ENCODE results near the gene CAPN10. TPM values are rescaled to one million over a fixed set of nuclear protein-coding genes. Genes with fewer than 3 reads are reported as not detected.
"Not testable (repeated sequence)": the region's sequence is repeated elsewhere in the genome, so short reads cannot be mapped to it uniquely, and the experiment has no call there.

CAPN10 gene, protein sequence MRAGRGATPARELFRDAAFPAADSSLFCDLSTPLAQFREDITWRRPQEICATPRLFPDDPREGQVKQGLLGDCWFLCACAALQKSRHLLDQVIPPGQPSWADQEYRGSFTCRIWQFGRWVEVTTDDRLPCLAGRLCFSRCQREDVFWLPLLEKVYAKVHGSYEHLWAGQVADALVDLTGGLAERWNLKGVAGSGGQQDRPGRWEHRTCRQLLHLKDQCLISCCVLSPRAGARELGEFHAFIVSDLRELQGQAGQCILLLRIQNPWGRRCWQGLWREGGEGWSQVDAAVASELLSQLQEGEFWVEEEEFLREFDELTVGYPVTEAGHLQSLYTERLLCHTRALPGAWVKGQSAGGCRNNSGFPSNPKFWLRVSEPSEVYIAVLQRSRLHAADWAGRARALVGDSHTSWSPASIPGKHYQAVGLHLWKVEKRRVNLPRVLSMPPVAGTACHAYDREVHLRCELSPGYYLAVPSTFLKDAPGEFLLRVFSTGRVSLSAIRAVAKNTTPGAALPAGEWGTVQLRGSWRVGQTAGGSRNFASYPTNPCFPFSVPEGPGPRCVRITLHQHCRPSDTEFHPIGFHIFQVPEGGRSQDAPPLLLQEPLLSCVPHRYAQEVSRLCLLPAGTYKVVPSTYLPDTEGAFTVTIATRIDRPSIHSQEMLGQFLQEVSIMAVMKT
- polyA plus RNA-seq (2013, experiment 1 of 2; ENCODE audit: insufficient read length) = 18.0 TPM
- polyA plus RNA-seq (2013, experiment 2 of 2; ENCODE audit: insufficient read length) = 15.7 TPM

DNA sequence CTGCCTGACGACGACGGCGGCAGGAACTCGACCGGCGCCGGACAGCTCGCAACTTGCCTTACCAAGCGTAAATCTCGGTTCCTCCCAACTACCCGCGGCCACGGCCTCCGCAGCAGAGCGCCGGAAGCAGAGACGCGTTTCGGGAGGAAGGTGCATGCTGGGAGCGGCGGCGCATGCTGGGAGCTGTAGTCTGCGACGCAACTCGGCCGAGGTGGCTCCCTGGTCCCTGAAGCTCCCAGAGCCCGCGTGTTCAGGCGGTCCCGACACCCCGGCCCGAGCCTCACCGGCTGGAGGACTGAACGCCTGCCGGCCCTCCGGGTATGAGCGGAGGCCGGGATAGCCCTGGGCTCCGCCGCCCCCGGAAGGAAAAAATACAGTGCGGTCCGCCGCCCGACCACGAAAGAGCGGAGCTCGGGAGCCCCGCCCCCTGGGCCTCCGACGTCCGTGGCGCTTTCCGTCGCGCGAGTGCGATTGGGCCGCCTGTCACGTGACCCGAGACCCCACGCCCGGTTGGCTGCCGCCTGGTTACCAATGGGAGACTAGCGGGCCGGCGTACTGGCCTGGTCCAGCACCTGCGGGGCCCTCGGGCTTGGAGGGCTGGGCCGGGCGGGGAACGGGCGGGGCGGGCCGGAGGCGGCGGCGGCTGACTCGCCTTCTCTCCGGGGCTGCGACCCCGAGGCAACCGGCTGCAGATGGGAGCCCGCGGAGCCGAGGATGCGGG lies at the start of gene CAPN10:
Gene CAPN10 (plus strand): TSS at position 537 of the 721 bp plus-strand sequence. CDS start 178 bp downstream, at position 715.
- DNase-seq = peak; percentile 93

DNA sequence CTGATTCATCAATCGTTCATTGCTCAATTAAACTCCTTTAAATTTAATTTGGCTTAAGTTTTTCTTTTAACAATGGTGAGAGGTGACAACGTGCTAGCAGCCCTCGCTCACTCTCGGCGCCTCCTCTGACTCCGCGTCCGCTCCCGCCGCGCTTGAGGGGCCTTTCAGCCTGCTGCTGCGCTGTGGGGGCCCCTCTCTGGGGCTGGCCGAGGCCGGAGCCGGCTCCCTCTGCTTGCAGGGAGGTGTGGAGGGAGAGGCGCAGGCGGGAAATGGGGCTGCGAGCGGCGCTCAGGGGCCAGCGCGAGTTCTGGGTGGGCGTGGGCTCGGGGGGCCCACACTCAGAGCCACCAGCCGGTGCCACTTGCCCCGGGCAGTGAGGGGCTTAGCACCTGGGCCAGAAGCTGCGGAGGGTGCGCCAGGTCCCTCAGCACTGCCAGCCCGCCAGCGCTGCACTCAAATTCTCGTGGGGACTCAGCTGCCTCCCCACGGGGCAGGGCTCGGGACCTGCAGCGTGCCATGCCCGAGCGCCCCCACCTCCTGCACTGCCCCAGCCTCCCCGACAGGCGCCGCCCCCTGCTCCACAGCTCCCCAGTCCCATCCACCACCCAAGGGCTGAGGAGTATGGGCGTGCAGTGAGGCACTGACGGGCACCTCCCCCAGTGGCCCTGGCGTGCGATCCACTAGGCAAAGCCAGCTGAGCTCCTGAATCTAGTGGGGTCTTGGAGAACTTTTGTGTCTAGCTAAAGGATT lies 48.3 kb upstream of the CAPN10 start:
- no peak for DNase-seq

GRCh38 chr2:240539101-240539500 lies 47.4 kb upstream of the CAPN10 start:
- not testable (repeated sequence) for DNase-seq

DNA sequence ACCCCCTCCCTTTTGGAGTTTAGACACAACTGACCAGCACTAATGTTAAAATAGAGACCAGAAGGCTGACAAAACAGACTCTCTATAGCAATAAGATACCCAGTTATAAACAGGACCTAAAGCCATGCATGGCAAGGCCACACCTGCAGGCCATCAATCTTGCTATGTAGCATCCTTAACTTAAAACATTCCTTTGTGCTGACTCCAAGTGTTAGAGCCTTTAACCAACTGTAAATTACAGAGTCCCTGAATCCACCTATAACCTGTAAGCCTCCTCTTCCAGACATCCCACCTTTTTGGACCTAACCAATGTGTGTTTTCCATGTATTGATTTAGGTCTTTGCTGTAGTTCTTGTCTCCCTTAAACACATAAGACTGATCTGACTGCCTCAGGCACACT lies 46.6 kb upstream of the CAPN10 start:
- no peak for DNase-seq

DNA sequence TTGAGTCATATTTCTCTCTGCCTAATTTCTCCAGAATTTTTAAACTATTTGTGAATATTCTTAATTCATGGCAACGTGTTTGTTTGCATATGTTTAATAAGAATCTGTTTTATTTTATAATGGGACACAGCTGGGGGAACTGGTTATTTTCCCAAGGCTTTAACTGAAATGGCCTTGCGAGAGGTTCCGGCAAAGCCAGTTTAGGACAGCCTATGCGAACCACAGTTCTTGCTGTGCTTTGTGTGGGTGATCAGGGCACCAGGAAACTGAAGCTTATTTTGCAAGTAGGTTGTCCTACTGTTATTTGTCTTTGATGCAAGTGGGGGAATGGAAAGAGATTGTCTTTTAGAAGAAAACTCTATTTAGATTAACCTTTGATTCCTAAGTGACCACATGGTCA lies 35.2 kb upstream of the CAPN10 start:
- no peak for DNase-seq

DNA sequence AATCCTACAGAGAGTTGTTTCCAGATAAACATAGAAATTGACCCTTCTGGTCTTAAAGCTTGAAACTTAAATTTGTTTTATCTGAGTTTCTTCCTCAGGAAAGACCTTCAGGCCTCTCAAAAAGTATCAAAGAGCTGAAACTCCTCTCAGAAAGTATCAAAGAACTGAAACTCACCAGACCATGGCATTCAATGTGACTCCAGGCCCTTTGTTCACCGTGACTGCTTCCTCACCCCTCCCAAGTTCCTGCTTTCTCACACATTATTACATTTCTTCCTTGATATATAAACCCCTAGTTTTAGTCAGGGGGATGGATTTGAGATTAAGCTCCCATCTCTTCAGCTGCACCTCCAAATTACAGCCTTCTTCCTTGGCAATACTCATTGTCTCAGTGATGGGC lies 34.7 kb upstream of the CAPN10 start:
- DNase-seq = no peak

DNA sequence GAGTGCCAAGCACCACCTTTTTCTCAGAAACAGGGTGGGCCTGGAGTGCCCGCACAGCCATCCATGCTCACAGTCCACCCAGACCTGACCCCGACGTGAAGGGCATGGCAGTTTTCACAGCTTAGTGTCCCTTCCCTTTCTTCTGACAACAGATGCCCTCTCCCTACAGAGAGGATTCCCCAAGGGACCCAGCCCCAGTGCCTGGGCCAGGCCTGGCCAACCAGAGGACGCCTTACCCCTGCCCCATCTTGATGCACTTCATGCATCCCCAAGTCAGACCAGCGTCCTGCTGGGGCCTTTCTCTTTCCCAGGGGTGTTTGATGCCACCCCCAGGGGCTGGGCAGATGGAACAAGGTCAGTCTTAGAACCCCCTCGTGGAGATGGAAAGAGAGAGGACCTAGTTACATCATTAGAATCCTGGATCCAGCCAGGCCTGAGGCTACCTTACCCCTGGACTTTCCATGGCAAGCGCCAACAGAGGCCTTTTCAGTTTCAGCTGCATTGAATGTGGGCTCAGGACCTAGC lies 32.5 kb upstream of the CAPN10 start:
- no peak for DNase-seq

DNA sequence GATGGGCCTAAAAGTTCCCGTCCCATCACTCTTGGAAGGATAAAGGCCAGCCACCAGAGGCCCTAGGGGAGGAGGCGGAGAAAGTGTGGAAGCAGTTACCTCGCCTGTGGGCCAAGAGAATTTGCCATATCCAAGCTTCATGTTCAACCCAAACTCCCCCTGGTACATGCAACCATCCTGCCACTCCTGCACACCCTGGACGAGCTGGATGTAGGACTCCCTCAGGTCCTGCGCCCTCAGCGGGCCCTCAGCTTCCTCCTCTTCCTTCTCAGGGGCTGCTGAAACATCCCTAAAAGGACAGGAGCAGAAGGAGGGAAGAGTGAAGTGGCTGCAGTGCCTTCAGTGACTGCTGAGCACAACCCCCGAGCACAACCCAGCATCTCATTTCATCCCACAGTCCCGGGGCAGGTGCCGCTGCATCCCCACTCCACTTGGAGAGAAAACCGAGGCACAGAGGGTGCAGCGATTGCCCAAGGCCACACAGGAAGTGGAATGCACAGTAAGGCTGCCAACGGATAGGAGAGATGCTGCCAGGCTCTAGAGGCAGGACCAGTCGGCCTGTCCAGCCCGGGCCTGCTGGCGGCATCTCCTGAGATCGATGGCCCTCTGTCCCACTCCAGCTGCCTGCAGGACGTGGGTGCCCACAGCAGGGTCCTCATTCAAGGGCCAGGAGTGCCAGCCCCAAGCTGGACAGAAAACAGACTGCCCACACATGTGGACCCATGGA lies 31.6 kb upstream of the CAPN10 start:
- DNase-seq = no peak

DNA sequence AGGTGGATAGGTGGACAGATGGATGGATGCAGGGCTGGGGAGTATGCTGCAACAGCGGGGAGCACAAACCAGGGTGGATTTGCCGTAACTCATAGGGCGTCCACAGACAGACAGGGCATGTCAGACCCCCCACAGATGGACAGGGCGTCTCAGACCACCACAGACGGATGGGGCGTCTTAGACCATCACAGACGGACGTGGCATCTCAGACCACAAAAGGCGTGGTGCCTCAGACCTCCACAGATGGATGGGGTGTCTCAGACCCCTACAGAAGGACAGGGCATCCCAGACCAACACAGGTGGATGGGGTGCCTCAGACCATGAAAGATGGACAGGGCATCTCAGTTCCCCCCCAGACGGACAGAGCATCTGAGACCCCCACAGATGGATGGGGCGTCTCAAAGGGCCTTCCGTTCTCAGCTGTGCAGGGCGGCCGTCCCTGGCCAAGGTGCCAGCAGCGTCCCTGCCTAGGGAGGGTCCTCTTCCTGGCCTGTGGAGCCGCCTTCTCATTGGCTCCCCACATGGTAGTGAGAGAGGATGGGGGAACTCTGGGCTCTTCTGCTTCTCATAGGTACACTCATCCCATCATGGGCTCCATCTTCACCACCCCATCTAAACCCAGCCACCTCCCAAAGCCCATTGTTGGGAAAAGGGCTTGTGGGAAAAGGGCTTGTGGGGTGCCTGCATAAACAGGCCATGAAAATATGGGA lies 30.8 kb upstream of the CAPN10 start:
- no peak for DNase-seq

DNA sequence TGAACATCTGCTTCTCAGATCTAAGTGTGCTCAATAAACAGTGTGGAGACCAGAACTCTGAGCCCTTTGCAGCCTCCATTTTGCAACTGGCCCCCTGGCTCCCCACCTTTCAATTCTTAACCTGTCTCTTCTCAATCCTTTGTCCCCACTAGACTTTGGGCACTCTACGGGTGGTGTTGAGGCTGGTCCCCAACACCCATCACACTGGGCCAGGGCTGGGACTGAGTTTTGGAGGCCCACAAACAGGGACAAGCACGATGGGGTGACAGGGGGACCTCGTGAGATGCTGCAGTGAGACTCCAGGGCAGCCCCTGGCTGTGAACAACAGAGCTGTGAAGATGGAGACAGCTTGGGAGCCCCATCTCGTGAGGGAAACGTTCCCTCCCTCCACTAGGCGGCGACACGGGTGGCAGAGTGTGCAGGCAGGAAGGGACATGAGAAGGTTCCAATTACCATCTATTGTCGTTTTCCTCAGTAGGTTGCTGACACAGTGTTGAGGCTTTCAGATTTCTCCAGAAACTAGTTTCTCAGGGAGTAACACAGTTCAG lies 29.9 kb upstream of the CAPN10 start:
- DNase-seq = peak; percentile 43

DNA sequence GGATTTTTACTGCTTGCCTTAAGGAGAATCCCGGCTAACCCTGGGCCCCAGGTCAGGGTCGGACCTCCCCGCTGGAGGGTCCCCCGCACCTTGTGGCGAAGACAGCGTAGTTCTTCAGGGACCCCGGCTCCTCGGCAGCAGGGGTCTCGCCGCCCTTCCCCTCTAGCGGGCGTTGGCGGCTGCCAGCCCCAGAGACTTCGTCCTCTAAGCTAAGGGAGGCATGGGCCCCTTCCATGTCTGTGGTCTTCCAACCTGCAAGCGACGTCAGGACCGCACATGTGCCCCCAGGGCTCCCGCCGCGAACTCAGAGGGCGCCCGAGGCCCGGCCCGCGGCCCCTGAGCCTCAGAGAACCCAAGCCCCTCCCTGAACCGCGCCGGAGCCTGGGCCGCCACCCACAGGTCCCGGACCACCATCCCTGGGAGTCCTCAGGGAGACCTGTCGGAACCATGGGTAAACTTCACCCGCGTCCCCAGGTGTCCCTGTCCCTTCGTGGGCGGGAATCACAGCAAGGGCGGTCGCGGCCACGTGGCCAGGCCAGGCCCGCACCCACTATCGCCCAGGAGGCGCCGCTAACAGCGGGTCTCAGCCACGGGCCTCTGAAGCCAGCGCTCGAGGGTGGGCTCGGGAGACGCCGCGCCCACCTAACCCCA lies 29.3 kb upstream of the CAPN10 start:
- no peak for DNase-seq

- DNase-seq = peak; percentile 67
These were observed 28.7 kb upstream of the CAPN10 start, which contains the start of gene ANKMY1 for GRCh38 chr2:240557808-240558207. Gene ANKMY1 (minus strand): TSS chr2:240557988. CDS start chr2:240557335, 653 bp downstream.

DNA sequence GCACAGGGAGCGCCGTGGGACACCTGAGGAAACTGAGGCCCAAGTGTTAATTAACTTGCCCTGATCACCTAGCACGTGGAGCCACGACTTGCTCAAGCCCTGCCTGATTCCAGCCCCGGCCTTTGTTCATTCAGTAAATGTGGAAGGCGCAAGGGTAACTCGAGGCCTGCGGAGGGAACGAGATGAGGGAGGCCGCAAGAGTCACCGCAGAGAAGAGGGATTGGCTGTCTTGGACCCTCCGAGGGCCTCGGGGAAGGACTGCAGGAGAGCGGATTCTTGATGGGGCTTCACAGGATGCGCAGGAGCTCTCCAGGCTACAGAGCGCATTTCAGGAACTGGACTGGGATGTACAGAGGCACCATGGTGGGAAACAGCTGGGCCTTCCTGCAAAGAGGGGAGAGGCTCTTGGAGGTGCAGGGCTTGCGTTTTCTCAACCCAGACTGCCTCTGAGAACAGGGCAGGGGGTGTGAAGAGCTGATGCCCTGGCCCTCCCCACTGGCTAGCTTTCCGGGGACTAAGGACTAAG lies 28.2 kb upstream of the CAPN10 start:
- no peak for DNase-seq

- no peak for DNase-seq
These were observed 27.2 kb upstream of the CAPN10 start for GRCh38 chr2:240559286-240559685.

- peak; percentile 83 for DNase-seq
These were observed 26.5 kb upstream of the CAPN10 start, which contains the start of gene DUSP28 for GRCh38 chr2:240560084-240560479. Gene DUSP28 (plus strand): TSS chr2:240560357. CDS start chr2:240560685, 328 bp downstream.

DNA sequence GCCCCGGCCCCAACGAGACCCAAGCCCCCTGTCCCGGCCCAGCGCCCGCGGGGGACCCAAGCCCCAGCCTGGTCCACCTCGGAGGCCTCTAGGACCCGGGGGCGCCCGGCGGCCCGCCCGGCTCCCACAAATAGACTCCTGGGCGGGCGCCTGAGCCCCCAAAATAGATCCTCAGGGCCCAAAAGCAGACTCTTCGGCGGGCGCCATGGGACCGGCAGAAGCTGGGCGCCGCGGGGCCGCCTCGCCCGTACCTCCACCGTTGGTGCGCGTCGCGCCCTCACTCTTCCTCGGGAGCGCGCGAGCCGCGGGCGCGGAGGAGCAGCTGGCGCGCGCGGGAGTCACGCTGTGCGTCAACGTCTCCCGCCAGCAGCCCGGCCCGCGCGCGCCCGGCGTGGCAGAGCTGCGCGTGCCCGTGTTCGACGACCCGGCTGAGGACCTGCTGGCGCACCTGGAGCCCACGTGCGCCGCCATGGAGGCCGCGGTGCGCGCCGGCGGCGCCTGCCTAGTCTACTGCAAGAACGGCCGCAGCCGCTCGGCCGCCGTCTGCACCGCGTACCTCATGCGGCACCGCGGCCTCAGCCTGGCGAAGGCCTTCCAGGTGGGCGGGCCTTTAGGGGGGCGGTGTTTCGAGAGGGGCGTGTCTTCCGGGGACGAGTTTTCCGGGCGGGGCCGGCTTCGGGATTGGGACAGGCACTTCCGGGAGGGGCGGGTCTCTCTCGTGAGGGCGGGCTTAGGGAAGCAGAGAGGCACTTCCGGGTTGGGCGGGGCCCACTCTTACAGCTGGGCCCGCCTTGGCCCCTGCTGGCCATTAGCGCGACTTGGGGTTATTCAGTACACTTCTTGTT lies 25.8 kb upstream of the CAPN10 start:
- peak; percentile 98 for DNase-seq

- DNase-seq = peak; percentile 48
These were observed 25.1 kb upstream of the CAPN10 start for GRCh38 chr2:240561325-240561971.

- not testable (repeated sequence) for DNase-seq
These were observed 23.3 kb upstream of the CAPN10 start for GRCh38 chr2:240563231-240563630.
